ENCODE measurements around the gene BIRC2.

BIRC2 gene

DNA sequence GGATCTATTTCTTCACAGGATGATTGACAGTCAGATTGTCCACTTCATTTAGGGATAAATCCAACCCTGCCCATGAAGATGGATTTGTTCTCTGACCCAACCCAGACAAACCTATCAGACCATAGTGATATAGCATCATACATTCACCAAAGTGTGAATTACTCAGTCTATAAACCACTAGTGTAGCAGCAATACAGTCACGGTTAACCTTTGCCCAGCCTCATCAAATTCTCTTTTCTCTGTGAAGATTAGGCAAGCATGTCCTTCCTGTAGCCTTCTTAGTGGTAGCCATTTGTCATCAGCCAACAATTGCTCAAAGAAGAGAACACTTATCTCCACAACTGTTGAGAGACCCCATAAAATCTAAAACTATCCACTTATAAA, 14.4 kb upstream of the BIRC2 start:
- ChIA-PET POLR2A (interaction anchor here (0.6 kb wide), 1 partner anchor 9 kb away, joined by 3 read pairs; no protein-coding TSS in a partner anchor), CTCF (no interaction called here)
- TF ChIP-seq ZNF146 (tag by site-specific recombination; IDR thresholded peaks at IDR 0.05) (no peak), ZNF776 (tag by site-specific recombination; IDR thresholded peaks at IDR 0.05; ENCODE audit: borderline replicate concordance) (no peak), ZNF670 (tag by site-specific recombination; IDR thresholded peaks at IDR 0.05; ENCODE audit: low read depth) (no peak), GLI4 (tag by site-specific recombination; IDR thresholded peaks at IDR 0.05) (no peak), ZNF174 (tag by site-specific recombination; IDR thresholded peaks at IDR 0.05) (no peak), ZNF785 (tag by site-specific recombination; IDR thresholded peaks at IDR 0.05) (no peak), ZFP37 (tag by site-specific recombination; IDR thresholded peaks at IDR 0.05) (no peak), HOXA7 (CRISPR knock-in tag; IDR thresholded peaks at IDR 0.05; ENCODE audit: borderline replicate concordance) (no peak), ZNF624 (tag by site-specific recombination; IDR thresholded peaks at IDR 0.05) (no peak), ZNF302 (tag by site-specific recombination; IDR thresholded peaks at IDR 0.05; ENCODE audit: low read depth) (no peak), ZNF112 (tag by site-specific recombination; IDR thresholded peaks at IDR 0.05) (no peak), BCL11A (tag by site-specific recombination; IDR thresholded peaks at IDR 0.05; ENCODE audit: low read depth) (no peak), ZNF311 (tag by site-specific recombination; IDR thresholded peaks at IDR 0.05; ENCODE audit: borderline replicate concordance) (no peak), HIC1 (tag by site-specific recombination; IDR thresholded peaks at IDR 0.05) (no peak), ZXDB (tag by site-specific recombination; IDR thresholded peaks at IDR 0.05) (no peak), CTCF (tag by site-specific recombination; IDR thresholded peaks at IDR 0.05) (no peak), ZNF473 (tag by site-specific recombination; IDR thresholded peaks at IDR 0.05) (no peak), AEBP2 (tag by site-specific recombination; IDR thresholded peaks at IDR 0.05; ENCODE audit: borderline replicate concordance) (no peak)
- TF ChIP-seq, protein P1, sequence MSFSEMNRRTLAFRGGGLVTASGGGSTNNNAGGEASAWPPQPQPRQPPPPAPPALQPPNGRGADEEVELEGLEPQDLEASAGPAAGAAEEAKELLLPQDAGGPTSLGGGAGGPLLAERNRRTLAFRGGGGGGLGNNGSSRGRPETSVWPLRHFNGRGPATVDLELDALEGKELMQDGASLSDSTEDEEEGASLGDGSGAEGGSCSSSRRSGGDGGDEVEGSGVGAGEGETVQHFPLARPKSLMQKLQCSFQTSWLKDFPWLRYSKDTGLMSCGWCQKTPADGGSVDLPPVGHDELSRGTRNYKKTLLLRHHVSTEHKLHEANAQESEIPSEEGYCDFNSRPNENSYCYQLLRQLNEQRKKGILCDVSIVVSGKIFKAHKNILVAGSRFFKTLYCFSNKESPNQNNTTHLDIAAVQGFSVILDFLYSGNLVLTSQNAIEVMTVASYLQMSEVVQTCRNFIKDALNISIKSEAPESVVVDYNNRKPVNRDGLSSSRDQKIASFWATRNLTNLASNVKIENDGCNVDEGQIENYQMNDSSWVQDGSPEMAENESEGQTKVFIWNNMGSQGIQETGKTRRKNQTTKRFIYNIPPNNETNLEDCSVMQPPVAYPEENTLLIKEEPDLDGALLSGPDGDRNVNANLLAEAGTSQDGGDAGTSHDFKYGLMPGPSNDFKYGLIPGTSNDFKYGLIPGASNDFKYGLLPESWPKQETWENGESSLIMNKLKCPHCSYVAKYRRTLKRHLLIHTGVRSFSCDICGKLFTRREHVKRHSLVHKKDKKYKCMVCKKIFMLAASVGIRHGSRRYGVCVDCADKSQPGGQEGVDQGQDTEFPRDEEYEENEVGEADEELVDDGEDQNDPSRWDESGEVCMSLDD (tag by site-specific recombination; IDR thresholded peaks at IDR 0.05) = no peak
- TF ChIP-seq, protein P2, sequence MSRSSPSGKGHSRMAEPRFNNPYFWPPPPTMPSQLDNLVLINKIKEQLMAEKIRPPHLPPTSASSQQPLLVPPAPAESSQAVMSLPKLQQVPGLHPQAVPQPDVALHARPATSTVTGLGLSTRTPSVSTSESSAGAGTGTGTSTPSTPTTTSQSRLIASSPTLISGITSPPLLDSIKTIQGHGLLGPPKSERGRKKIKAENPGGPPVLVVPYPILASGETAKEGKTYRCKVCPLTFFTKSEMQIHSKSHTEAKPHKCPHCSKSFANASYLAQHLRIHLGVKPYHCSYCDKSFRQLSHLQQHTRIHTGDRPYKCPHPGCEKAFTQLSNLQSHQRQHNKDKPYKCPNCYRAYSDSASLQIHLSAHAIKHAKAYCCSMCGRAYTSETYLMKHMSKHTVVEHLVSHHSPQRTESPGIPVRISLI (tag by site-specific recombination; IDR thresholded peaks at IDR 0.05) = no peak
- H3K4me1 ChIP-seq (ENCODE audit: control insufficient read depth, insufficient read depth, low read length) = no peaks in the 10 kb centered on the region
- H3K4me3 ChIP-seq (ENCODE audit: low read depth, low read length) = no peak overlapping the region
- no peaks in the 10 kb centered on the region for H3K9me3 ChIP-seq (ENCODE audit: control insufficient read depth, insufficient read depth, low read depth, low read length)
- no peaks in the 10 kb centered on the region for H3K36me3 ChIP-seq (ENCODE audit: control insufficient read depth in 2 of 2, insufficient read depth in 1 of 2, low read length in 2 of 2)
- no peak overlapping the region for H3K27ac ChIP-seq (ENCODE audit: extremely low read depth, low read depth, low read length)
